ENCODE measurements around the gene RIOX2. TPM values are rescaled to one million over a fixed set of nuclear protein-coding genes. Genes with fewer than 3 reads are reported as not detected.
A peak's percentile ranks its signal among the peaks of the same experiment; 100 is the strongest.

Gene RIOX2
- total RNA-seq, 1 experiment from 2014 or later = 13.6 TPM

DNA sequence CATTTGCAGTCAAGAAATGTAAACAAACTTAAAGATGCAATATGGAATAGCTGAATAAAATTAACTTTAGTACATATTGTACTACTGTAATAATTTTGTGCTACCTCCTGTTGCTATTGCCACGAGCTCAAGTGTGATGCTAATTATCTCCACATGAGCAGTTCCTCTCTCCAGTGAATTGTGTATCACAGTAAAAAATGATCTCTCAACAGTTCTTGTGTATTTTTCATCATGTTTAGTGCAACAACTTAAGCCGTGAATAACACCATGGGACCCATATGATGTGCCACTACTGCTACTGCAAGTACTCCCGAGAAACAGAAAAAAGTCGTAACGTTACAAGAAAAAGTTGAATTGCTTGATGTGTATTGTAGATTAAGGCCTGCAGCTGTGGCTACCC lies 12.4 kb downstream of the RIOX2 start:
- DNase-seq (ENCODE audit: low read depth) = no peak
- in situ Hi-C loops (cut with HindIII; ENCODE audit: low pct_unique_long_range_greater_than_20kb, low sequenced_read_pairs) = no loop called here

- in situ Hi-C loops (cut with HindIII; ENCODE audit: low pct_unique_long_range_greater_than_20kb, low sequenced_read_pairs) = no loop called here
- no peak for DNase-seq (ENCODE audit: low read depth)
Observed at GRCh38 chr3:97958796-97959195, 13.4 kb downstream of the RIOX2 start.

DNA sequence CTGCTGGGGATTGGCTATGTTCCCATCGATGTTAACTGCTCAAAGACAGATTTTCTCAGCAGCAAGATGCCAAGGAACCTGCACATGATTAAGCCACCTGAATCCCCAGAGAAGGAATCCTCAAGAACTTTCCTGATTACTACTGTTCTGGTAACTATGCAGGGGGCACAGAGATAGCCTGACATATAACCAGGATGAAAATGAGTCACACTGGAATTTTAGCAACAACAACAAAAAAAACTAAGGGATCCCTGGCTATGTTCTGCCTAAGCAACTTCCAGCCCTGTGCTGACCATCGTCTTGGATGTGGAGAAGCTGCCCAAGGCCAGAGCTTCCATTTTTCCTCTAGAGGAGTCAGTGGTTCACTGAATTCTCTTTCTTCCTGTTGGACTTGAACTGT lies 13.8 kb downstream of the RIOX2 start:
- in situ Hi-C loops (cut with HindIII; ENCODE audit: low pct_unique_long_range_greater_than_20kb, low sequenced_read_pairs) = no loop called here

DNA sequence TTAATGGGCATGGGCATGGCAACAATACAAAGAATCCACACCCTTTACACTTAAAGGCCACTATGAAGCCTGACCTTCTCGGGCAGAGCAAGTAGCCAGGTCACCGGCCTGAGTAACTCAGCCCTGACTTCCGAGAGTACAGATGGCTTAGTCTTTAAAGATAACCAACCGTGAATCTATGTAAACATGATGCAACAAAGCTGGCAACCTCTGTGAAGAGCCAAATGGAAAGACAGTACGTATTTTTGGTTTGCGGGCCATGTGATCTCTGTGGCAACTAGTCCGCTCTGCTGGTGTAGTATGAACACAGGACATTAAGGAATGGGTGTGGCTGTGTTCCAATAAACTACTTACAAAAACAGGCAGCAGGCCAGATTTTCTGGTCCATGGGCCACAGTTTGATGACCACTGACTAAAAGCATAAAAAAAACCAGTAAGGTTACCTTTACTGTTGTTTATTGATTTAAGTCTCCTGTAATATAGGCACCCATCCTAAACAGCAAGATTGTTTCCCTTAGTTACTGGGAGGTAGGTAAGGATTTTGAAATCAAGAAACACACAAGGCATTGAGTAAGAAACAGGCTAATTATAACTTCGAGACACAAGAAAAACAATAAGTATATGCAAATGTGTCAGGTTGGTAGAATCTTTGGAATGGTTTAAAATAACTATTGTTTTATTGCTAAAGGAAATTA lies 14.5 kb downstream of the RIOX2 start:
- DNase-seq (ENCODE audit: low read depth) = peak; percentile 94
- in situ Hi-C loops (cut with HindIII; ENCODE audit: low pct_unique_long_range_greater_than_20kb, low sequenced_read_pairs) = no loop called here

More for the DNA sequence above, 13.8 kb downstream of the RIOX2 start:
- no peak for DNase-seq (ENCODE audit: low read depth)

GRCh38 chr3:97956051-97956450 lies 16.2 kb downstream of the RIOX2 start:
- in situ Hi-C loops (cut with HindIII; ENCODE audit: low pct_unique_long_range_greater_than_20kb, low sequenced_read_pairs) = no loop called here
- DNase-seq (ENCODE audit: low read depth) = no peak

DNA sequence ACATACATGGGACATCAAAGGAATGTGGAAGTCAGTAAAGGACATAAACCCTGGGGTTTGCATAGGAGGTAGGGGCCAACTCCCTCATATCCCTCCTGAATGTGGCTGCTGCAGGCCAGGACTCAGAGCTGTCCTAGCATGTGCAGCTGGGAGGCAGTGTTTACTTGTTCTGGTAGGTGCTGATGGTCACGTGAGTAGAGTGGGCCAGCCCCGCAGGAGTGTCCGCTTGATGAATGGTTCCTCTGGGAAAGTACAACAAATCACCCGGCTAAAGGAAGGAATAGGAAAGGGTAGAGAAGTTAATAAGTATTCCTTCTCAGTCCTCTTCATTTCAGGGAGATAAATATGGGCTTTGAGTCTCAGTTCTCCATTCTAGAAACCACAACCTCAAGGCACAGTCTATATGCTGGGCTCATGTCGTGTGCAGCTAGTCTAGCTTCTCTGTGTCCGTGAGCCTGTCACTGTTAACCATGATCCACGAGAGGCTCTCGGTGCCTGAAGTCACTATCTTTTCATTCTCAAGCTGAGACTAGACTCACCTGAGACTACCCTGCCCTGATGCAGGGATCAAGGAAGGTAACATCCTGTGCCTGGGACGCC lies 17.9 kb downstream of the RIOX2 start:
- no peak for DNase-seq (ENCODE audit: low read depth)
- in situ Hi-C loops (cut with HindIII; ENCODE audit: low pct_unique_long_range_greater_than_20kb, low sequenced_read_pairs) = no loop called here

GRCh38 chr3:97952872-97953271 lies 19.4 kb downstream of the RIOX2 start:
- in situ Hi-C loops (cut with HindIII; ENCODE audit: low pct_unique_long_range_greater_than_20kb, low sequenced_read_pairs) = no loop called here
- DNase-seq (ENCODE audit: low read depth) = no peak

GRCh38 chr3:97952280-97952679 lies 20.0 kb downstream of the RIOX2 start:
- DNase-seq (ENCODE audit: low read depth) = no peak
- in situ Hi-C loops (cut with HindIII; ENCODE audit: low pct_unique_long_range_greater_than_20kb, low sequenced_read_pairs) = no loop called here

DNA sequence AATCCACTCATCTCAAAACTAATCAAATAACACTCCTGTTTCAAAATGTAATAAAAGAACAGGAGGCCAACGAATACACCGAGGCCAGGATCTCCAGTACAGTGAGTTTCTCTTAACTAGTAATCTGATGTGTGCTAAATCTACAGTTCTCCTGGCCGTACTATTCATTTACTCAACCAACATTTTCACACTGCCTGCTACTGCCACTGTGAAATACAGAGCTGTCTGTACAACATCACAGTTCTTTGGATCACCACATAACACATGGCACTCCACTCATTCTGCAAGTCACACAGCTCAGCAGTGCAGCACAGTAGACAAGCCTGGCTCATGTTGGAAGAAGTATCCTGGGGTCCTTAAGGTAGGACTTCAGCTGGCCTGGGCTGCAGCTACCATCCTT lies 21.9 kb downstream of the RIOX2 start:
- DNase-seq (ENCODE audit: low read depth) = no peak
- in situ Hi-C loops (cut with HindIII; ENCODE audit: low pct_unique_long_range_greater_than_20kb, low sequenced_read_pairs) = no loop called here

- no peak for DNase-seq (ENCODE audit: low read depth)
- in situ Hi-C loops (cut with HindIII; ENCODE audit: low pct_unique_long_range_greater_than_20kb, low sequenced_read_pairs) = no loop called here
Observed at GRCh38 chr3:97949743-97950142, 22.5 kb downstream of the RIOX2 start.

DNA sequence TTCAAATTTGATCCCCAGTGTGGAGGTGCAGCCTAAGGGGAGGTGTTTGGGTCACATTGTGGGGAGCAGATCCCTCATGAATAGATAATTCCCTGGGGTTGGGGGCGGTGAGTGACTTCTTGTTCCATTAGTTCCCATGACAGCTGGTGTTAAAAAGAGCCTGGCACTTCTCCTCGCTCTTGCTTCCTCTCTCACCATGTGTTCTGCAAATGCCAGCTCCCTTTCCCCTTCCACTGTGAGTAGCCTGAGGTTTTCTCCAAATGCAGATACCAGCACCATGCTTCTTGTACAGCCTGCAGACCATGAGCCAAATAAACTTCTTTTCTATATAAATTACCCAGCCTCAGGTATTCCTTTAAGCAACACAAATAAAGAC lies 23.1 kb downstream of the RIOX2 start:
- DNase-seq (ENCODE audit: low read depth) = no peak
- in situ Hi-C loops (cut with HindIII; ENCODE audit: low pct_unique_long_range_greater_than_20kb, low sequenced_read_pairs) = no loop called here

DNA sequence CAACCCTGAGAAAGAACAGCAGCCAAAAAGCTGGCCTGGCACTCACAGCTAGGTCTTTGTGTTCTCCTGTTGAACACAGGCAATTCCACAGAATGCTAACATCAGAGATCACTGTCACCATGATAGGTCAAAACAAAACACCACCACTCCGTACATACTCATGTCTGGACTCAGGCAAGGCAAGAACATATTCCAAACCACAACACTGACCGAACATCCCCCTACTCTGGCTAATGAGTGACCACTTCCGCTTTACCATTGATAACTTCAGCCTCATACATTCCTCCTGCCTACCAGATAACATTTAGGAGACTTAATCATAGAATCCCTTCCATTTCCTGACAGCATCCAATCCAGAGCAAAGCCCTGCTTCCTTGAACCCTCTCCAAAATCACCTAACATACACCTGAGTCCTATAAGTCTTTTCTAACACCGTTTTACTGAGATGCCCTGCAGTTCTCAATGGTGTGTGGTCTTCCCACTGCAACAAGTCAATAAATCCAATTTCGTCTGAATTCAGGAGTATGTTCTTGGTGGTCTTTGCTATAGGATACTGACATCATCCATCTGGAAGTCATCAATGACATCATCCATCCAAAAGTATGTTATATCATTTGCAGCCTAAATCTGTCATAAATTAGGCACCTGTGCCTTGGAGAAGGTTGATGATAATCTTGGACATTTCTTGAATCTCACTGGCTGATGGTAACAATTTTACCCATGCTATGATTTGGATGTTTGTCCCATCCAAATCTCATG lies 23.7 kb downstream of the RIOX2 start:
- in situ Hi-C loops (cut with HindIII; ENCODE audit: low pct_unique_long_range_greater_than_20kb, low sequenced_read_pairs) = no loop called here

DNA sequence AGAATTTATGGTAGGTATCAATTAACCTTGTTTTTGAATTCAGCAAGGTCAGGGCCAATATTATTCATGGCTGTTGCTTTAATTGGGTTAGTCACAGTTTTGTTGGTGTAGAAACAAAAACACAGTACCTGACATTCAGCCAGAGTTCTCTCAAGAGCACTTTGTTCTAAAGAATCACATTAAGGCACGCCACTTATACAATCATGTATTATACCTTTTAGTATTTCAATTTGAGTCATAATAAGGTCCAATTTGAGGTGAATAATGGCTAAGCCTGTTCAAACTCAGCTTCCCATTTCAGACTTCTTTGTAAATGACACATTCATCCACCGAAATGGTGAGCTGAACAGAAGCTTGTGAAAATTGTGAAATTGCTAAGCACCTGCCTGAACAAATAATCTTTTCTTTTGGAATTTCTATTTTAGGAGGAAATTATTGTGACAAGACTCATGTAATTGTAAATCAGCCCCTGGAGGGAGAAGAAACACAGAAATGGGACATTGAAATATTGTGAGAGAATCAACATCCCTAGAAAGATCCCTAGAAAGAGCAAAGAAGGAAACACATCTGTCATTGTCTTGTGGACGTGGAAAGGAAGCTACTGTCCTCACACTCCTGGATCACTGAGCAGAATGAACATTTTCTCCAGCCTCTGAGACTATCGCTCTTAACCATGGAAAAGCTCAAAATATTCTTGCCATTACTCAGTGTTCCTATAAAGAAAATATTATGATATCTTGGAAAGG lies 29.3 kb downstream of the RIOX2 start:
- in situ Hi-C loops (cut with HindIII; ENCODE audit: low pct_unique_long_range_greater_than_20kb, low sequenced_read_pairs) = no loop called here
- DNase-seq (ENCODE audit: low read depth) = no peak

More for the DNA sequence above, 23.7 kb downstream of the RIOX2 start:
- no peak for DNase-seq (ENCODE audit: low read depth)

DNA sequence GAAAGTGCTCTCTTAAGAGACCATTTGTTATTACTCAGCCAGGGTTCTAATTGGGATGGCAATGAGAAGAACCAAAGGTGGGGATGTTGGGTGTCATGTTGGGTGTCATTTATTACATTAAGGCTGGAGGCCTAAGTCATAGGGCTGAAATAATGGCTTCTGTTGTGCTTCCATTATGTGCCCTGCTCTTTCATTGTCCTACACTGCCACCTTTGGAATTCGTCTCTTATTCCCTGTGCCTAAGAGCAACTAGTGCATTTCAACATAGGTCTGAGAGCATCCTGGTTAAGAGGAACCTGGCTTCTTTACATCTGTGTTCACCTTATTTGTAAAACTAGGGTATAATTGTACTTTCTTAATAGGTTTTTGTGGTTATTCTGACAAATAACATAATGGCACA lies 32.2 kb downstream of the RIOX2 start:
- in situ Hi-C loops (cut with HindIII; ENCODE audit: low pct_unique_long_range_greater_than_20kb, low sequenced_read_pairs) = no loop called here
- DNase-seq (ENCODE audit: low read depth) = no peak

- DNase-seq (ENCODE audit: low read depth) = no peak
- in situ Hi-C loops (cut with HindIII; ENCODE audit: low pct_unique_long_range_greater_than_20kb, low sequenced_read_pairs) = no loop called here
Observed at GRCh38 chr3:97939401-97939800, 32.8 kb downstream of the RIOX2 start.

DNA sequence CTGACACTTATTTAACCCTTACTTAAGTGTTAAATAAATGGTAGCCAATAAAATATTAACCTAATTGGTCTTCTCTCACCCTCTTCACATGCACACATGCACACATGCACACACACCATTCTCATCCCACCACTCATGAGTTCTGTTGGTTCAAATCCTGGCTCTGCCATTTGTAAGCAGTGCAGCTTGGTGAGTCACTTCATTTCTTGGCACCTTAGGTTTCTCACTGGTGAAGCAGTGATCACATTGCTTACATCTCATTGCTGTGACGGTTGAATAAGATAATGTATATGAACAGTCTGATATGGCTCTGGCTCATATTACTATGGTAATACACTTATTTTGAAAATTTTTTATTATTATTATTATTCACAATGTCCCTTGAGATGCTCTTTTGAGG lies 33.8 kb downstream of the RIOX2 start:
- no peak for DNase-seq (ENCODE audit: low read depth)
- in situ Hi-C loops (cut with HindIII; ENCODE audit: low pct_unique_long_range_greater_than_20kb, low sequenced_read_pairs) = no loop called here

- in situ Hi-C loops (cut with HindIII; ENCODE audit: low pct_unique_long_range_greater_than_20kb, low sequenced_read_pairs) = no loop called here
- no peak for DNase-seq (ENCODE audit: low read depth)
Observed at GRCh38 chr3:97937205-97937604, 35.0 kb downstream of the RIOX2 start.

DNA sequence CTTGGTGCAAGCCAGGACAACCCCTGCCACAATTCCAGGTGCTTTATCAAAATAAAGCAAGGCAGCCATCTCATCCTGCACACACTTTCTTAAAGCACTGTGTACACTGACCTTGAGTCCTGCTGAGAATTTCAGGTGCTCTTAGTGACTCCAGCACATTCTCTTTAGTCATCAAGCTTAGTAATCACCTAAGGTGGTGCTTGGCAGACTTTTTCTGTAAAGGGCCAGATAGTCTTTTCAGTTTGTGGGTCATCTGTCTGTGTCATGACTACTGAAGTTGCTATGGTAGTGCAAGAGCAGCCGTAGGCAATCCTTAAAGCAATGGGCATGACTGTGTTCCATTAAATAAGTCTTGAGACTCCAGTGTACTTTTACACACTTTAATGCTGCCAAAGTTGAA lies 36.4 kb downstream of the RIOX2 start:
- DNase-seq (ENCODE audit: low read depth) = no peak
- in situ Hi-C loops (cut with HindIII; ENCODE audit: low pct_unique_long_range_greater_than_20kb, low sequenced_read_pairs) = no loop called here
